GM18951 (cell line): ENCODE results near the gene CARHSP1.

Experiments
- POLR2A ChIP-seq: IDR thresholded peaks from 4 replicates; pipeline ENCODE4 v1.6.1; 2011; ENCODE audit warnings: mild to moderate bottlenecking; ENCODE audit not compliant: insufficient read length, insufficient read depth; ENCODE audit errors: extremely low read depth
- in situ Hi-C: fragments of 300-500 bp; cut with MboI; formaldehyde crosslinking; loops from one replicate; pipeline ENCODE4 v1.12.0; 2022; ENCODE audit warnings: low sequenced_read_pairs, mixed read lengths, inconsistent platforms; ENCODE audit not compliant: unreplicated experiment

The CARHSP1 gene

DNA sequence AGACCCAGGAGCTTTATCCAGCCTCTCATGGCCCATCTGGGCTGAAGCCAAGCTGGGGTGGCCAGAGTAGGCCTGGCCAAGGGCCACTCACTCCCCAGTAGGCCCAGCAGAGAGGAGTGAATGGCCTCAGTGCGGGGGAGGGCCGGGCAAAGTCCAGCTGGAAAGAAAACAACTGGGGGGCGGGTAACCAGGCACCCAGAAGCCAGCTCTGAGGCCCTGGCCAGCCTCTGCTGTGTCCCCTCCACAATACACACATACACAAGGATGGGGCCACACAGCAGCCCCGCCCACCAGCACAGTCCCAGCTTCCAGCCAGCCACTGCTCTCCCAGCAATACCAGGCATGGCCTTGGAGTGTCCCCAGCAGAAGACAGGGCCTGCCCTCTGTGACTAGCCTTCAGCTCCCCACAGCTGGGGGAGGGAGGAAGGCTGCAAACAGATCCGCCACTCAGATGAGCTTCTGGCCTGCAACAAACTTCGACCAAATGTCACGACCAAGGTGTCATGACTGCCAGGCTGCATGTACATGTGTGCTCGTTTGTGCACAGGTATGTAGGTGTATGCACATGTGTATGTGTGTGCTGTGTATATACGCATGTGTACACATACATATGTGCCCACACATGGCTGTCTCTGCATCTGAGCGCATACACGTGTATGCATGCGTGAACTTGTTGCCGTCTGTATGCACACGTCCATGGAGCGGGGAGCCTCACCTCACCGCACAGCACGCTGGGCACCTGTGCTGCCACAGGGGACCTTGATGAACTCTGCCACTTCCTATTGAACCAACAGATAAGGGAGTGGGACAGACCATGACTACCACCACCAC lies 5.0 kb downstream of the CARHSP1 start:
- in situ Hi-C loops = no loop called here

DNA sequence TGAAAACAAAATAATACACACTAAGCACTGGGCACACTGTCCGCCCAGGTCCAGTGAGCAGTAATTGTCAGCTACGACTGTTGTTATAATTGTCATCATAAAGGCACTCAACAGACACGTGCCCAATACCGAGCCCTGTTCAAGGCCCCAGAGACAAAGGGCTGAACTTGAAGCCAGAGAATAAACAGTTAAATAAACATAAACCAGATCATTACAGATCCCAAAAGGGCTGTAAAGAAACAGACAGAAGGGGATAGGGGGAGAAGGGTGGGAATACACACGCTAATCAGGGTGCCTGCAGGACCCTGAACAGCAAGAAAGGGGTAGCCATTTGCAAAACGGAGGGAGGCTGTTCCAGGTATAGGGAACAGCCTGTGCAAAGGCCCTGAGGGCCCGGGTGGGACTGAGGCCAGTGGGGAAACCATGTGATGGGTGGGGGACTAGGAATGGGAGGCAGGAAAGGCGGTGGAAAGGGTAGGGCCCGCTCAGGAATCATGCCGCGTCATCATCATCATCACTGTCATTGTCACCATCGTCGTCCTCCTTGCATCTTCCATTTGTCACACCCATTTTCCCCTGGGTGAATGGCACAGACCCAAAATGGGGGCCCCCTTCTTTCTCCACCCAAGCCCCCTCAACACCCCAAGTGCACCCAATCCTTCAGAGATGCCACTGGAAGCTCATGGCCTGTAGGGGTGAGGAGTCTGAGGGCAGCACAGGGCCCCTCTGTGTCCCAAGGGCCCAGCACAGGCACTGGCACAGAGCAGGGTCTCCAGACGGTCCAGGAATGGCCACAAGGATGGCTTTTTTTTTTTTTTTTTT lies 6.3 kb downstream of the CARHSP1 start:
- in situ Hi-C loops = no loop called here
- peak; percentile 11 for TF ChIP-seq POLR2A

More for the DNA sequence above, 5.0 kb downstream of the CARHSP1 start:
- TF ChIP-seq POLR2A = no peak

DNA sequence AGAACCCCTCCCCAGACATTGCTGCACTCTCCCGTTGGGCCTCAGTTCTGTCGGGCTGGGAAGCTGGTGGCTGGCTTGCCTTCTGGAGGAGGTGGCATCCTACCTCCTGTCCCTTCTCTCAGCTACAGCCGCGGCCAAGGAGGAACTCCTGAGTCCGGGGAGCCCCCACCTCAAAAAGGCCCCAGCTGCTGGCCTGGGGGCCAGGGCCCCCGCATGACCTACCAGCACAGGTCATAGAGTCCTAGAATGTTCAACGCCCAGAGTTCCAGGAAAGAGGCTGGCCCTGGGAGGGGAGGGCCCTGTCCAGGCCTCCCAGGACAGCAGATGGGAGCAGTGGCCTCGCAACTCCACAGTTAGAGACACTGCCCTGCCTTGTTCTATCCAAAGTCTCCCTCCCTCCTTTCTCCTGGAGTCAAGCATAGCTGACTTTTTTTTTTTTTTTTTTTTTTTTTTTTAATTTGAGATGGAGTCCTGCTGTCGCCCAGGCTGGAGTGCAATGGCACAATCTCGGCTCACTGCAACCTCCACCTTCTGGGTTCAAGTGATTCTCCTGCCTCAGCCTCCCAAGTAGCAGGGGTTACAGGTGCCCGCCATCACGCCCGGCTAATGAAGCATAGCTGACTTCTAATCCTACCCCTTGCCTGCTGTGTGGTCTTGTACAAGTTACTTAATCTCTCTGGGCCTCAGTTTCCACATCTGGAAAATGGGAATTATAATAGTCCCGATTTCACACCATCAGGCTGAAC lies 7.1 kb downstream of the CARHSP1 start:
- in situ Hi-C loops = no loop called here
- TF ChIP-seq POLR2A = no peak

DNA sequence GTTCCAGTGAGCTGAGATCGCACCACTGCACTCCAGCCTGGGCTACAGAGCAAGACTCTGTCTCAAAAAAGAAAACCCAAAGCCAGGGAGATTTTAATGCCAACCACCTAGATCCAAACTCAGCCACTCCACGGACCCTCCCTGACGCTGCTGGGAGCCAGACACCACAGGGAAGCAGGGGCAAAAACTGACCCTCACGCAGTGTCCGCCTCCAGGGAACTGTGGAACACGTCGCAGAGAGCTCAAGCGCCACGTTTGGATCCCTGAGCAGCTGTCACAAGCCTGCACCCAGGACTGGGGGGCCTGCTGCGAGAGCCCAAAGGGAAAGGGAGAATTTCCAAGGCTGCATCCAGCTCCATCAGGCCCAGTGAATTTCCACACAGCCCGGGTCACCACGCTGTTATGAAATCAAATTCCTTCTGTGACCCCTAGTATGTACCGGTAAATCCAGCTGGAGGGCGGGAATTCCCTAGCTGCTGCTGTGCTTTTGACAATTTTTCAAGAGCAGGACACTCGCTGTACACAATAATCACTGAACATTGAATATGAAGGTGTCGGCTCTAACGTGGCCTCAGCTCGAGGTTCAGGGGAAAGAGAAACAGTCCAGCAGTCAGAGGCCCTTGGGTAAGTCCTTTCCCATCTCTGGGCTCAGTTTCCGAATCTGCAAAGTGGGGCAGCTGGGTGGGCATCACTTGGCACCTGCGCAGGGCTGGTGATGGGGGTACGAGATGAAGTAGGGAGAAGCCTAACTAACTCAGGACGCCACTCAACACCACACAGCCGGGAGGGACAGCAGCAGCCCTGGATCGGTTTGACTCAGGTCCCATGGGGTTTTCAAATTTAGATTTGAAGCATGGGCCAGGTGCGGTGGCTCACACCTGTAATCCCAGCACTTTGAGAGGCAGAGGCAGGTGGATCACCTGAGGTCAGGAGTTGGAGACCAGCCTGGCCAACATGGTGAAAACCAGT lies 8.6 kb downstream of the CARHSP1 start:
- no peak for TF ChIP-seq POLR2A
- in situ Hi-C loops = no loop called here

DNA sequence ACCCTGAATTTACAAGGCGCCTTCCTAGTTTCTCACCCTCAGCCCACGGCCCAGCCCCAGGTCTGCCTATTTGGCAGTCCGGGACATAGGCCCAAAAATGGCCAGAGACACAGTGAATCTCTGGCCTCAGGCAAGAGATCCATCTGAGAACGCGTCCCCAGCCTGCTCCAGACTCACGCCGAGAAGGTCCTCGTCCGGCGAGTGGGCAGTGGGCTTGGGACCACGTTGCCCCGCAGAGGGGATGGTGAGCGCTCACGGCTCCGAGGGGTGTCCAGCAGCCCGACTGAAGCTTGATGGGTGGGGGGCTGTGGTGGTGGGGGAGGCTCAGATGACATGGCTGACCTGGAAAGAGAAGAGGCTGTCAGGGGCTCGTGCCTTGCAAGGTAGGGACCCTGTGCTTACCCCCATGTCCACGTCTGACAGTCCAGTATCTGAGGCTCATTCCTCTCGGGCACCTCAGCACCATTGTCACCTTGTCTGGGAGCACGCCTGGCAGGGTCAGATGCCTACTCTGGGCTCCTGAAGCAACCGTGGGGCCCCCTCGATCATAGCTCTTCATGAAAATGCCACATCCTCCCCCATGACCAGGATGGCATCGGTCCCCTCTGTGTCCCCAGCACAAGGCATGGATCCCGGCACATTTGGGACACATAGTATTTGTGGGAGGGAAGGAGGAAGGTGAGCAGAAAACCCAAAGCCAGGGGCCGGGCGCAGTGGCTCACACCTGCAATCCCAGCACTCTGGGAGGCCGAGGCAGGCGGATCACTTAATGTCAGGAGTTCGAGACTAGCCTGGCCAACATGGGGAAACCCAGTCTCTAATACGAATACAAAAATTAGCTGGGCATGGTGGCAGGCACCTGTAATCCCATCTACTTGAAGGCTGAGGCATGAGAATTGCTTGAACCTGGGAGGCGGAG lies 9.6 kb downstream of the CARHSP1 start:
- in situ Hi-C loops = no loop called here

DNA sequence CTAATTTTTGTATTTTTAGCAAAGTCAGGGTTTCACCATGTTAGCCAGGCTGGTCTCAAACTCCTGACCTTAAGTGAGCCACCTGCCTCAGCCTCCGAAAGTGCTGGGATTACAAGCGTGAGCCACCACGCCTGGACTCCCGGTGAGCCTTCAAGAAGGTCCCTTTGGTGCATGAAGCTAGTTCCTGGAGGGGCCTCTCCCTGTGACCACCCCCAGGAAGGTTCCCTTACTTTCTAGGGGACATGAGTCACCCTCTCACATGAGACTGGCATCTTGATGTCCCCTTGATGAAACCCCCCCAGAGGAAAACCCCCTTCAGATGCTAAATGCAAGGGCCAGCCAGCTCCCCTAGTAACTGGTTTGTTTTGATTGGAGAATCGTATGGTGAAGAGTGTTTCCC lies 12.8 kb downstream of the CARHSP1 start:
- in situ Hi-C loops = no loop called here
- TF ChIP-seq POLR2A = no peak

More for the DNA sequence above, 9.6 kb downstream of the CARHSP1 start:
- TF ChIP-seq POLR2A = no peak

DNA sequence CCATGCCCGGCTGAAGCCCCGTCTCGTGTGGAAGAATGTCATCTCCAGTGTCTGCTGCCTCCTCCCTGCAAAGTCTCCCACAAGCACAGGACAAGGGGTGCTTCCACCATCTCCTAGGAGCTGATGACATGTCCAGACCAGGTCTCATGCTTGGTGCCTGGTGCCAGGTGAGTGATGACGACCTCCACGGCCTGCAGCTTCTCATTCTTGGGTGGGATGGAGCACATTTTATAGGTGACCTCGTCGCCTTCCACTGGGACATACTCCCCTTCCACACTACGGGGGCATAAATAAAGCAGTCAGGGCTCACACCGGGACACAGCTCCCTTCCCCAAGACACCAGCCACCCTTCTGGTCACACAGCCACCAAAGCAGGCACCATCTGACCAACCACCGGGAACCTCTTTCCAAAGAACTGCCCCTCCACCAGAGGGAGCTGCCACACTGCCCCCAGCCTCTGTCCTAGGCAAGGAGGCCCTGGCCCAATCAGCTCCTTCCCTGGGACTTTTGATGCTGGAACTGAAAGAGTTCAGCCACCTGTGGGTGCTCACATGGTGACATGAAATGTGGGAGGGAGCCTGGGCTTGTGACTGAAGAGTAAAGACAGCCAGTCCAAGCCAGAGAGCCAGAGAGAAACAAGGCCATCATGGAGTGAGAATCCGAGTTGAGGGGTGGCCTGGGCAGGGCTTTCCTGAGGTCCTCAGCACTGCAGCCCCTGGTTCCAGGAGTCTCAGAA lies 13.6 kb downstream of the CARHSP1 start:
- in situ Hi-C loops = no loop called here

DNA sequence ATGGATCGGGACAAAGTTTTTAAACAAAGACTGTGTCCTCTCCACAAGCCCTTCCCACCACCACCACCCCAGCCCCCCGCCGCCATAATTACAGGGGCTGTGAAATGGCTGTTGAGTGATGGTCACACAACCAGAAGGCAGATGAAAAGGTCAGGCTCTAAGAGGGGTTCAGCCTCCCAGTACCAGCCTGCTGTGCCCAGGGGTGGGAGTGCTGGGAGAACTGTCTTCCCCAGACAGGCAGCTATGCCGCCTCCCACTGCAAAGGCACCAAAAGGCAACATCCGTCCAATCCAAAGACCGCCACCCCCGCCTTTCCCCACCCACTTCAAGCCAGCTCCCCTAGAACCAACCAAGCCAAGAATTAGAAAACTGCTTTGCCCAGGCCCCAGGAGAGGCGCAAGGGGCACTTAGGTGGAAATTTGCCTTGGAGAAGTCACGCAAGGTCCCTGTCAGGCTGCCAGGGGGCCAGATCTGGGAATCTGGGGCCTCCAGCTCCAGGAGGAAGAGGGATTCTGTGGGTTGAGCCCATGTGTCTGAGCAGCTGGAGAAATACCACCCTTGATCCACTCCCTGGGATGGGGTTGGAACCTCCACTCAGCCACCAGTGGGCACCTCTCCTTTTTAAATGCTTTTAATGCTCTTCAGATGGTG lies 14.4 kb downstream of the CARHSP1 start:
- in situ Hi-C loops = no loop called here
- TF ChIP-seq POLR2A = no peak

More for the DNA sequence above, 13.6 kb downstream of the CARHSP1 start:
- no peak for TF ChIP-seq POLR2A

DNA sequence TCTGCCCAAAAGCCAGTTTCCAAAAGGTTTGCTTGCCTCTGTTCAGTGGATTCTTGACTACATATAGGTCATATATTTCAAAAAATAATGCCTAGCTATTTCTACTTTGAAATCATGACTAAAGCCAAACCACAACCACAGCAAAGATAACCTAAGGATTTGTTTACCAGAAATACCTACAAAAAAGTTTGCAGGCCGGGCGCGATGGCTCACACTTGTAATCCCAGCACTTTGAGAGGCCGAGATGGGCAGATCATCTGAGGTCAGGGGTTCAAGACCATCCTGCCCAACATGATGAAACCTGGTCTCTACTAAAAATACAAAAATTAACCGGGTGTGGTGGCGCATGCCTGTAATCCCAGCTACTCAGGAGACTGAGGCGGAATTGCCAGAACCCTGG lies 15.2 kb downstream of the CARHSP1 start:
- TF ChIP-seq POLR2A = no peak
- in situ Hi-C loops = no loop called here

DNA sequence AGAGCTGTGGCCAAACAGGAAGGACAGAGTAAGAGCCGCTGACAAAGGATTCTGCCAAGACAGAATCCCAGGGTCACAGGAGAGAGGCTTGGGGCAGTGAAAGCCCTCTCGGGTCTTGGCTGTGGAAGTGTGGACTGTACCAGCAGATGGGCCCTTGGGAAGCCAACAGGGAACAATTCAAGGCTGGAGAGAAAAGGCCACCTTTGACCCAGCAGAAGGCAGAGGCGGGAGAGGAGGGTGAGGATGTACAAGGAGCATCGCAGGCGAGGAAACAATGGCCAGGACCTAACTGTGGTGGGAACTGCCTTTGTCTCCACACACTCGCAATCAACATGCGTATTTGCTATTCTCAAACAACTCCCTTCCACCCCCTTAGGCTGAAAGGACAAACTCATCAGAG lies 15.7 kb downstream of the CARHSP1 start:
- TF ChIP-seq POLR2A = no peak
- in situ Hi-C loops = no loop called here
